HCT116 (cell line): ENCODE results near the gene CTNND2. TPM values are rescaled to one million over a fixed set of nuclear protein-coding genes. Genes with fewer than 3 reads are reported as not detected.

ENCODE experiments used
- ATAC-seq: fragments of 200-7000 bp; cut with Tn5 transposase; 2 replicates; pipeline ENCODE4 v1.9.1; 2020; ENCODE audit warnings: mild to moderate bottlenecking, moderate library complexity
- BruUV-seq: library from RNA; stranded (reverse); fragments of 400-500 nt; replicated peaks from 2 replicates; lab custom pipeline; 2021; lab: Mats Ljungman, UMichigan
- CTCF ChIA-PET: fragments of 300-600 bp; sonication (Branson Sonifier 250); formaldehyde crosslinking; loops from one replicate; lab custom pipeline; 2021; ENCODE audit warnings: antibody characterized with exemption; lab: Charles Lee
- POLR2A ChIA-PET: fragments of 300-600, 350-600 bp; sonication (Branson Sonifier 250); formaldehyde crosslinking; loops from one replicate; lab custom pipeline; 2021; ENCODE audit warnings: antibody characterized with exemption; lab: Charles Lee
- RAD21 ChIA-PET, 2 experiments: fragments of 300-600 bp; sonication (Branson Sonifier 250); formaldehyde crosslinking; loops; one replicate each; lab custom pipeline; 2023; ENCODE audit warnings: low total read pairs in 2 of 2; ENCODE audit not compliant: uncharacterized antibody in 2 of 2, unreplicated experiment in 2 of 2, low non-redundant PET in 1 of 2; lab: Charles Lee
- DNase-seq: peaks from one replicate; pipeline ENCODE4 v3.0.0-alpha.2; 2010; ENCODE audit warnings: low read depth, low spot score
- H2AFZ ChIP-seq: fragments of 200-600 bp; shearing (Covaris generic), sonication (generic); 2 replicates; pipeline ENCODE4 v1.6.1; 2017; ENCODE audit warnings: low read depth, mixed run types, mixed read lengths, antibody characterized with exemption, low read length; ENCODE audit not compliant: poor library complexity, severe bottlenecking
- H3K27ac ChIP-seq: 2 replicates; pipeline ENCODE4 v1.5.1; 2012; ENCODE audit warnings: low read depth, low read length
- H3K27me3 ChIP-seq: fragments of 200-600 bp; sonication (generic); 2 replicates; pipeline ENCODE4 v1.6.1; 2016; ENCODE audit warnings: mixed run types, low read length, mixed read lengths; ENCODE audit not compliant: insufficient read depth
- H3K36me3 ChIP-seq, 2 experiments: fragments of 200-500 bp in 1 of 2; fragments of 200-600 bp in 1 of 2; sonication (Bioruptor generic) in 1 of 2; sonication (generic) in 1 of 2; 2 replicates each; pipeline versions ENCODE4 v1.5.1 to v1.6.1; 2014 to 2016; ENCODE audit warnings: low read length in 2 of 2, inconsistent platforms in 1 of 2, mixed read lengths in 1 of 2, mixed run types in 1 of 2; ENCODE audit not compliant: insufficient read depth in 2 of 2, control insufficient read depth in 1 of 2
- H3K4me1 ChIP-seq, 2 experiments: fragments of 200-600 bp in 1 of 2; sonication (generic) in 1 of 2; 2 replicates each; pipeline versions ENCODE4 v1.5.1 to v1.6.1; 2012 to 2017; ENCODE audit warnings: low read length in 2 of 2, inconsistent platforms in 1 of 2, mild to moderate bottlenecking in 1 of 2, mixed read lengths in 1 of 2, mixed run types in 1 of 2, moderate library complexity in 1 of 2; ENCODE audit not compliant: insufficient read depth in 2 of 2, control insufficient read depth in 1 of 2
- H3K4me2 ChIP-seq: fragments of 200-600 bp; sonication (generic); 2 replicates; pipeline ENCODE4 v1.6.1; 2017; ENCODE audit warnings: mixed run types, low read length, mixed read lengths
- H3K4me3 ChIP-seq, 2 experiments: fragments of 200-600 bp in 1 of 2; sonication (generic) in 1 of 2; replicated peaks in 1 of 2; 2 replicates each; pipeline ENCODE4 v1.5.1; 2011 to 2016; ENCODE audit warnings: low read length in 2 of 2, control low read depth in 1 of 2, low read depth in 1 of 2, mild to moderate bottlenecking in 1 of 2, mixed read lengths in 1 of 2, mixed run types in 1 of 2
- H3K79me2 ChIP-seq: fragments of 200-600 bp; sonication (generic); 2 replicates; pipeline ENCODE4 v1.6.1; 2017; ENCODE audit warnings: mild to moderate bottlenecking, mixed run types, low read length, moderate library complexity, mixed read lengths; ENCODE audit not compliant: insufficient read depth
- H3K9ac ChIP-seq: fragments of 200-600 bp; sonication (generic); 2 replicates; pipeline ENCODE4 v1.6.1; 2016; ENCODE audit warnings: low read length, mixed read lengths
- H3K9me2 ChIP-seq: fragments of 200-600 bp; sonication (generic), shearing (Covaris generic); 2 replicates; pipeline ENCODE4 v1.6.1; 2017; ENCODE audit warnings: mixed run types, mild to moderate bottlenecking, moderate library complexity; ENCODE audit not compliant: insufficient read depth
- H3K9me3 ChIP-seq, 2 experiments: fragments of 200-500 bp in 1 of 2; fragments of 200-600 bp in 1 of 2; sonication (Bioruptor generic) in 1 of 2; sonication (generic) in 1 of 2; 2 replicates each; pipeline ENCODE4 v1.6.1; 2014 to 2017; ENCODE audit warnings: low read length in 2 of 2, mixed read lengths in 2 of 2, inconsistent platforms in 1 of 2, low read depth in 1 of 2, mild to moderate bottlenecking in 1 of 2, mixed run types in 1 of 2, moderate library complexity in 1 of 2; ENCODE audit not compliant: control insufficient read depth in 1 of 2, insufficient read depth in 1 of 2
- H4K20me1 ChIP-seq: fragments of 200-600 bp; sonication (generic), shearing (Covaris generic); 2 replicates; pipeline ENCODE4 v1.6.1; 2017; ENCODE audit warnings: mixed run types, mild to moderate bottlenecking, moderate library complexity; ENCODE audit not compliant: insufficient read depth
- CBX3 ChIP-seq: IDR thresholded peaks from 2 replicates; pipeline ENCODE4 v1.6.1; 2012; ENCODE audit warnings: low read depth
- CEBPB ChIP-seq: IDR thresholded peaks from 2 replicates; pipeline ENCODE4 v1.6.1; 2012; ENCODE audit warnings: low read depth
- CTCF ChIP-seq, 3 experiments: fragments of 200-600 bp in 1 of 3; sonication (generic) in 1 of 3; IDR thresholded peaks in 2 of 3; conservative IDR thresholded peaks in 1 of 3; 2 replicates each; pipeline ENCODE4 v1.5.1; 2012 to 2017; ENCODE audit warnings: low read depth in 2 of 3, low read length in 2 of 3, antibody characterized with exemption in 1 of 3, borderline replicate concordance in 1 of 3, control low read depth in 1 of 3, mild to moderate bottlenecking in 1 of 3, mixed read lengths in 1 of 3, mixed run types in 1 of 3, moderate library complexity in 1 of 3; ENCODE audit not compliant: insufficient read depth in 1 of 3
- ELF1 ChIP-seq: IDR thresholded peaks from 2 replicates; pipeline ENCODE4 v1.6.1; 2012; ENCODE audit warnings: low read depth, borderline replicate concordance
- EZH2phosphoT487 ChIP-seq: fragments of 200-600 bp; IDR thresholded peaks from 2 replicates; pipeline ENCODE4 v1.6.1; 2018; ENCODE audit warnings: antibody characterized with exemption, borderline replicate concordance
- JUND ChIP-seq: IDR thresholded peaks from 2 replicates; pipeline ENCODE4 v1.6.1; 2012
- POLR2A ChIP-seq: IDR thresholded peaks from 2 replicates; pipeline ENCODE4 v1.7.0; 2011; ENCODE audit warnings: borderline replicate concordance; ENCODE audit not compliant: insufficient read depth, insufficient read length; ENCODE audit errors: extremely low read depth
- POLR2AphosphoS5 ChIP-seq: IDR thresholded peaks from 2 replicates; pipeline ENCODE4 v1.6.1; 2011; ENCODE audit warnings: mild to moderate bottlenecking, low read depth, low read length, moderate library complexity
- SIN3A ChIP-seq: IDR thresholded peaks from 2 replicates; pipeline ENCODE4 v1.6.1; 2012; ENCODE audit warnings: low read depth
- SP1 ChIP-seq: IDR thresholded peaks from 2 replicates; pipeline ENCODE4 v1.6.1; 2012; ENCODE audit warnings: low read depth
- YY1 ChIP-seq: IDR thresholded peaks from 2 replicates; pipeline ENCODE4 v1.6.1; 2011; ENCODE audit warnings: low read length, low read depth, moderate library complexity, mild to moderate bottlenecking; ENCODE audit not compliant: insufficient replicate concordance; ENCODE audit errors: extremely low read depth
- ZFX ChIP-seq: fragments of 450-650 bp; IDR thresholded peaks from 2 replicates; pipeline ENCODE4 v1.6.1; 2017
- ZNF274 ChIP-seq: fragments of 200-500 bp; sonication (Bioruptor generic); IDR thresholded peaks from 2 replicates; pipeline ENCODE4 v1.6.1; 2014; ENCODE audit warnings: mild to moderate bottlenecking, low read depth, low read length, inconsistent platforms
- intact Hi-C: fragments of 100-400 bp; cut with micrococcal nuclease; formaldehyde crosslinking; loops from 2 replicates; pipeline ENCODE4 v1.10.0; 2022
- total RNA-seq: library from RNA; stranded (reverse); gene quantifications from one replicate; pipeline ENCODE4 v1.2.1, GENCODE V29; 2021; ENCODE audit not compliant: unreplicated experiment

The CTNND2 gene
- total RNA-seq, 1 experiment from 2014 or later: not detected

DNA sequence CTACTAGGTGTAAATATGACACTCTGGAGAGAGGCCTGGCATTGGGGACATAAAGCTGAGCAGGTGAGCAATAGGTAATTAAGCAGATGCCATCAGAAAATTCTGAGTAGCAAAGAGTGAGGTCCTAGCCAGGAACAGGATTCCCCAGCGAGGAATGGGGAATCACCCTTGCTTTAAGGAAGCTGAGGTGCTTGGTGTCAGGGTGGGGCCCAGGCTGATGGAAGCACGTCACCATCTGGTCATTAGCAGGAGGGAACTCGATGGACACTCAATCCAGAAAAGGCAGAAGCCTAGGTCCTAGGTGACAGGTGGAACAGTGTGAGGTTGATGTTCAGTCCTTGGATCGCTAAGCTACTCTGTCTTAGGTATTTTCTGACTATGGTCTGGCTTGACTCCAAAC is 580.5 kb downstream of the CTNND2 start (continued):
- TF ChIP-seq CTCF (IDR thresholded peaks at IDR 0.05 in 2 of 3, conservative IDR thresholded peaks at IDR 0.05 in 1 of 3; ENCODE audit: borderline replicate concordance in 1 of 3, insufficient read depth in 1 of 3, low read depth in 2 of 3, low read length in 2 of 3): no peak

GRCh38 chr5:11322133-11322532 is 582.1 kb downstream of the CTNND2 start:
- Histone ChIP-seq H3K27me3 (no peaks in the 10 kb centered on the region), H3K36me3 (no peaks in the 10 kb centered on the region), H3K4me3 (no peak overlapping the region), H3K9me2 (no peaks in the 10 kb centered on the region), H2AFZ (no peak overlapping the region), H4K20me1 (no peaks in the 10 kb centered on the region; the same call in 1 of the 2 replicates), H3K9me3 (peaks cover 0 to 8% of the 10 kb centered on the region in 2 experiments; a peak in 1 of 4 replicates), H3K9ac (no peak overlapping the region), H3K79me2 (no peaks in the 10 kb centered on the region), H3K4me1 (no peaks in the 10 kb centered on the region), H3K27ac (no peak overlapping the region), H3K4me2 (no peak overlapping the region)
- BruUV-seq: no TSS peak
- POLR2A ChIA-PET: no interaction called here
- RAD21 ChIA-PET: no interaction called here
- intact Hi-C loops: no loop called here
- ATAC-seq: no peak
- no peak for DNase-seq
- no peak for TF ChIP-seq CBX3
- no peak for TF ChIP-seq POLR2A
- TF ChIP-seq SIN3A: no peak
- no peak for TF ChIP-seq ZFX
- no peak for TF ChIP-seq CTCF (IDR thresholded peaks at IDR 0.05 in 2 of 3, conservative IDR thresholded peaks at IDR 0.05 in 1 of 3; ENCODE audit: borderline replicate concordance in 1 of 3, insufficient read depth in 1 of 3, low read depth in 2 of 3, low read length in 2 of 3)
- no peak for TF ChIP-seq JUND
- TF ChIP-seq YY1: no peak
- TF ChIP-seq CEBPB: no peak
- no peak for TF ChIP-seq POLR2AphosphoS5
- no peak for TF ChIP-seq ELF1
- no peak for TF ChIP-seq SP1
- no peak for TF ChIP-seq ZNF274
- TF ChIP-seq EZH2phosphoT487: no peak
- CTCF ChIA-PET: no interaction called here
